NCI-H226 (cell line): Measurements from ENCODE around the gene ZNF778.
"Not testable (repeated sequence)": the region's sequence is repeated elsewhere in the genome, so short reads cannot be mapped to it uniquely, and the experiment has no call there.

Experiments used
- DNase-seq: peaks from one replicate; pipeline ENCODE4 v3.0.0-alpha.2; 2015

Gene ZNF778

GRCh38 chr16:89257757-89258465 lies 40.4 kb downstream of the ZNF778 start:
- DNase-seq = no peak

- not testable (repeated sequence) for DNase-seq
Measured at GRCh38 chr16:89259901-89260300, 42.4 kb downstream of the ZNF778 start.

GRCh38 chr16:89261691-89262563 lies 44.4 kb downstream of the ZNF778 start:
- no peak for DNase-seq

GRCh38 chr16:89264800-89265550 lies 47.5 kb downstream of the ZNF778 start:
- no peak for DNase-seq

GRCh38 chr16:89265647-89266046 lies 48.1 kb downstream of the ZNF778 start:
- DNase-seq = no peak

GRCh38 chr16:89266521-89267134 lies 49.1 kb downstream of the ZNF778 start:
- no peak for DNase-seq

- DNase-seq = not testable (repeated sequence)
Measured at GRCh38 chr16:89267746-89268145, 50.2 kb downstream of the ZNF778 start.

GRCh38 chr16:89268585-89268984 lies 51.1 kb downstream of the ZNF778 start:
- no peak for DNase-seq

- DNase-seq = peak; percentile 63
Measured at GRCh38 chr16:89268987-89269735, 51.7 kb downstream of the ZNF778 start.

GRCh38 chr16:89269805-89270665 lies 52.5 kb downstream of the ZNF778 start:
- DNase-seq = no peak

- DNase-seq = no peak
Measured at GRCh38 chr16:89270666-89271345, 53.3 kb downstream of the ZNF778 start.

GRCh38 chr16:89272631-89273030 lies 55.1 kb downstream of the ZNF778 start:
- DNase-seq = no peak

GRCh38 chr16:89273741-89274472 lies 56.4 kb downstream of the ZNF778 start:
- no peak for DNase-seq

- no peak for DNase-seq
Measured at GRCh38 chr16:89274561-89275283, 57.2 kb downstream of the ZNF778 start.

- DNase-seq = no peak
Measured at GRCh38 chr16:89275284-89275584, 57.7 kb downstream of the ZNF778 start.

GRCh38 chr16:89275837-89276720 lies 58.6 kb downstream of the ZNF778 start:
- no peak for DNase-seq

GRCh38 chr16:89277049-89277448 lies 59.5 kb downstream of the ZNF778 start:
- no peak for DNase-seq

- no peak for DNase-seq
Measured at GRCh38 chr16:89277641-89278341, 60.3 kb downstream of the ZNF778 start.
